ENCODE data around the gene UBE2O.

DNA sequence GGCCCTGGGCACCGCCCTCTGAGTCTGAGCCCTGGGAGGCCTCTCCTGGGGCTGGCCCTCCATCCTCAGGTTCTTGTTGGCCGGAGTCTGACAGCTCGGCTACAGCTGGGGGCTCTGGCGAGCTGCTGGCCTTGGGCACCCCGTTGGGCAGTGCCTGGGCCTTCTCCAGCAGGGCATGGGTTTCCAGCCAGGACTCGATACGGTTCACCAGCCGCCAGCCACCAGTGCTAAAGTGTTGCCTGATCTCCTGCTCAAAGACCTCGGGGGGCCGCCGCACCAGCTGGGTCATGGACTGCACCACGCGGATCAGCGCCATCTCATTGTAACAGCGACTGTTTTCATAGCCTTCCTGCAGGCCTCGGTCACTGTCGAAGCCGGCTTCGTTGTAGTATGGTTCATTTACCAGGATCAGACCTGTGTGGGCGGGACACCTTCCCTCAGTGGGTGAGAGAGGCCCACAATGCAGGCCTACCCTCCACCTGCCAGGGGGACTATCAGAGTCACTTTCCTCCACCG, 61.7 kb downstream of the UBE2O start:
- no peak for TF ChIP-seq CTCF (IDR thresholded peaks at IDR 0.05; ENCODE audit: low read depth, low read length, missing input control)
- TF ChIP-seq, protein P1, sequence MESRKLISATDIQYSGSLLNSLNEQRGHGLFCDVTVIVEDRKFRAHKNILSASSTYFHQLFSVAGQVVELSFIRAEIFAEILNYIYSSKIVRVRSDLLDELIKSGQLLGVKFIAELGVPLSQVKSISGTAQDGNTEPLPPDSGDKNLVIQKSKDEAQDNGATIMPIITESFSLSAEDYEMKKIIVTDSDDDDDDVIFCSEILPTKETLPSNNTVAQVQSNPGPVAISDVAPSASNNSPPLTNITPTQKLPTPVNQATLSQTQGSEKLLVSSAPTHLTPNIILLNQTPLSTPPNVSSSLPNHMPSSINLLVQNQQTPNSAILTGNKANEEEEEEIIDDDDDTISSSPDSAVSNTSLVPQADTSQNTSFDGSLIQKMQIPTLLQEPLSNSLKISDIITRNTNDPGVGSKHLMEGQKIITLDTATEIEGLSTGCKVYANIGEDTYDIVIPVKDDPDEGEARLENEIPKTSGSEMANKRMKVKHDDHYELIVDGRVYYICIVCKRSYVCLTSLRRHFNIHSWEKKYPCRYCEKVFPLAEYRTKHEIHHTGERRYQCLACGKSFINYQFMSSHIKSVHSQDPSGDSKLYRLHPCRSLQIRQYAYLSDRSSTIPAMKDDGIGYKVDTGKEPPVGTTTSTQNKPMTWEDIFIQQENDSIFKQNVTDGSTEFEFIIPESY (IDR thresholded peaks at IDR 0.05) = no peak
- no peak for TF ChIP-seq EGR1 (IDR thresholded peaks at IDR 0.05; ENCODE audit: low read depth in 2 of 2)
- no peak for TF ChIP-seq MAX (IDR thresholded peaks at IDR 0.05)
- no peak for TF ChIP-seq RXRA (IDR thresholded peaks at IDR 0.05)
- no peak for TF ChIP-seq YY1 (IDR thresholded peaks at IDR 0.05)

Measured in liver (tissue), 3 donors.